H1 (cell line): ENCODE results near the gene ASZ1. TPM values are rescaled to one million over a fixed set of nuclear protein-coding genes. Genes with fewer than 3 reads are reported as not detected.

Source experiments
- CTCF ChIA-PET: fragments of 300-600 bp; sonication (Branson Sonifier 250); formaldehyde crosslinking; loops from one replicate; lab custom pipeline; 2021; ENCODE audit not compliant: partially characterized antibody; lab: Charles Lee
- POLR2A ChIA-PET: fragments of 300-600 bp; sonication (Branson Sonifier 250); formaldehyde crosslinking; loops from one replicate; lab custom pipeline; 2021; ENCODE audit warnings: inconsistent platforms; ENCODE audit not compliant: partially characterized antibody; lab: Charles Lee
- DNase-seq, 2 experiments: peaks; one replicate each; pipeline versions ENCODE4 v3.0.0 to v3.0.0-alpha.2; 2010 to 2022; ENCODE audit warnings: low spot score in 2 of 2, low read depth in 1 of 2, mixed read lengths in 1 of 2
- FAIRE-seq: peaks from 2 replicates; lab custom pipeline; 2011; peaks lifted over from hg19 to GRCh38; lab: Jason Lieb, UNC
- H2AFZ ChIP-seq: 2 replicates; pipeline ENCODE4 v1.8.1; 2012; ENCODE audit warnings: low read length, inconsistent platforms
- H2AK5ac ChIP-seq: 2 replicates; pipeline ENCODE4 v1.6.1; 2013; ENCODE audit warnings: low read depth, low read length
- H2BK120ac ChIP-seq: replicated peaks from 2 replicates; pipeline ENCODE3; 2013; ENCODE audit warnings: low read depth, low read length, inconsistent platforms
- H2BK12ac ChIP-seq: 2 replicates; pipeline ENCODE4 v1.6.1; 2013; ENCODE audit warnings: low read depth, low read length
- H2BK15ac ChIP-seq: 2 replicates; pipeline ENCODE4 v1.6.1; 2013; ENCODE audit warnings: low read length
- H2BK20ac ChIP-seq: 2 replicates; pipeline ENCODE4 v1.6.1; 2013; ENCODE audit warnings: low read length
- H2BK5ac ChIP-seq: 2 replicates; pipeline ENCODE4 v1.6.1; 2013; ENCODE audit warnings: low read depth, low read length
- H3K14ac ChIP-seq: 2 replicates; pipeline ENCODE4 v1.6.1; 2013; ENCODE audit warnings: inconsistent platforms; ENCODE audit not compliant: insufficient read length
- H3K18ac ChIP-seq: 2 replicates; pipeline ENCODE4 v1.6.1; 2013; ENCODE audit warnings: low read length; ENCODE audit errors: extremely low read depth
- H3K23ac ChIP-seq: 2 replicates; pipeline ENCODE4 v1.6.1; 2013; ENCODE audit warnings: inconsistent platforms; ENCODE audit not compliant: insufficient read length
- H3K23me2 ChIP-seq: 2 replicates; pipeline ENCODE4 v1.6.1; 2013; ENCODE audit warnings: low read depth, low read length
- H3K27ac ChIP-seq: 2 replicates; pipeline ENCODE4 v1.6.1; 2011; ENCODE audit warnings: low read depth, low read length, inconsistent platforms
- H3K27me3 ChIP-seq, 4 experiments: replicated peaks in 1 of 4; 1 replicate in 1 of 4; 2 replicates in 3 of 4; pipeline versions ENCODE4 v1.6.1 to v1.8.1; 2011 to 2013; ENCODE audit warnings: low read length in 3 of 4, mild to moderate bottlenecking in 3 of 4, inconsistent platforms in 2 of 4, mixed read lengths in 2 of 4, moderate library complexity in 1 of 4; ENCODE audit not compliant: control insufficient read depth in 3 of 4, insufficient read depth in 3 of 4; ENCODE audit errors: extremely low read depth in 1 of 4
- H3K36me3 ChIP-seq, 4 experiments: 2 replicates each; pipeline versions ENCODE4 v1.6.1 to v1.8.1; 2011 to 2013; ENCODE audit warnings: mild to moderate bottlenecking in 4 of 4, low read length in 3 of 4, moderate library complexity in 2 of 4, control low read depth in 1 of 4, inconsistent platforms in 1 of 4; ENCODE audit not compliant: insufficient read depth in 4 of 4, control insufficient read depth in 2 of 4
- H3K4ac ChIP-seq: replicated peaks from 2 replicates; pipeline ENCODE3; 2013; ENCODE audit warnings: low read length, low read depth, mixed read lengths, inconsistent platforms; ENCODE audit not compliant: insufficient read length
- H3K4me1 ChIP-seq, 4 experiments: replicated peaks in 1 of 4; 1 replicate in 1 of 4; 2 replicates in 3 of 4; pipeline versions ENCODE4 v1.6.1 to v1.8.1; 2011 to 2013; ENCODE audit warnings: low read length in 3 of 4, inconsistent platforms in 2 of 4, mixed read lengths in 1 of 4; ENCODE audit not compliant: insufficient read depth in 4 of 4, control insufficient read depth in 3 of 4
- H3K4me2 ChIP-seq, 2 experiments: 2 replicates each; pipeline versions ENCODE4 v1.6.1 to v1.8.1; 2011 to 2013; ENCODE audit warnings: low read depth in 2 of 2, low read length in 2 of 2, control low read depth in 1 of 2, inconsistent platforms in 1 of 2, mild to moderate bottlenecking in 1 of 2; ENCODE audit not compliant: insufficient read depth in 1 of 2
- H3K4me3 ChIP-seq, 4 experiments: fragments of 200-600, 300-600 bp in 1 of 4; sonication (generic), shearing (Covaris generic), sonication (Bioruptor Twin) in 1 of 4; 2 replicates each; pipeline versions ENCODE4 v1.5.1 to v1.8.1; 2011 to 2016; ENCODE audit warnings: low read length in 4 of 4, low read depth in 3 of 4, control low read depth in 2 of 4, inconsistent platforms in 2 of 4, mild to moderate bottlenecking in 2 of 4, mixed read lengths in 1 of 4, moderate library complexity in 1 of 4; ENCODE audit not compliant: insufficient read depth in 2 of 4; ENCODE audit errors: extremely low read depth in 1 of 4
- H3K56ac ChIP-seq: replicated peaks from 2 replicates; pipeline ENCODE3; 2013; ENCODE audit warnings: low read depth, mild to moderate bottlenecking, mixed read lengths, low read length, inconsistent platforms; ENCODE audit not compliant: insufficient read length
- H3K79me1 ChIP-seq: 2 replicates; pipeline ENCODE4 v1.6.1; 2013; ENCODE audit warnings: low read depth, low read length, control low read depth
- H3K79me2 ChIP-seq, 2 experiments: 2 replicates each; pipeline versions ENCODE4 v1.6.1 to v1.8.1; 2012 to 2013; ENCODE audit warnings: low read length in 2 of 2, mild to moderate bottlenecking in 2 of 2, inconsistent platforms in 1 of 2; ENCODE audit not compliant: insufficient read depth in 2 of 2, control insufficient read depth in 1 of 2
- H3K9ac ChIP-seq, 4 experiments: replicated peaks in 1 of 4; 1 replicate in 1 of 4; 2 replicates in 3 of 4; pipeline versions ENCODE4 v1.6.1 to v1.8.1; 2011 to 2013; ENCODE audit warnings: low read depth in 3 of 4, low read length in 3 of 4, control low read depth in 2 of 4, mild to moderate bottlenecking in 2 of 4, moderate library complexity in 2 of 4, inconsistent platforms in 1 of 4; ENCODE audit errors: extremely low read depth in 1 of 4
- H3K9me3 ChIP-seq, 2 experiments: 2 replicates each; pipeline versions ENCODE4 v1.6.1 to v1.8.1; 2012 to 2013; ENCODE audit warnings: mild to moderate bottlenecking in 2 of 2, moderate library complexity in 2 of 2, control low read depth in 1 of 2, inconsistent platforms in 1 of 2, low read depth in 1 of 2, low read length in 1 of 2, mixed read lengths in 1 of 2; ENCODE audit not compliant: insufficient read depth in 2 of 2
- H4K20me1 ChIP-seq, 2 experiments: replicated peaks in 1 of 2; 2 replicates each; pipeline versions ENCODE3 to v1.8.1; 2011 to 2013; ENCODE audit warnings: inconsistent platforms in 2 of 2, low read length in 2 of 2, mild to moderate bottlenecking in 1 of 2; ENCODE audit not compliant: insufficient read depth in 2 of 2, control insufficient read depth in 1 of 2
- H4K5ac ChIP-seq: 2 replicates; pipeline ENCODE4 v1.6.1; 2013; ENCODE audit warnings: low read length, low read depth, mixed read lengths, inconsistent platforms; ENCODE audit not compliant: insufficient read length
- H4K8ac ChIP-seq: 2 replicates; pipeline ENCODE4 v1.8.0; 2013; ENCODE audit warnings: mild to moderate bottlenecking, moderate library complexity, low read length, inconsistent platforms; ENCODE audit not compliant: insufficient read depth; ENCODE audit errors: extremely low read depth
- H4K91ac ChIP-seq: replicated peaks from 2 replicates; pipeline ENCODE3; 2013; ENCODE audit warnings: low read length, mixed read lengths, inconsistent platforms; ENCODE audit not compliant: insufficient read length
- EZH2 ChIP-seq: fragments of 200-600 bp; sonication (generic); IDR thresholded peaks from 2 replicates; pipeline ENCODE4 v1.7.1; 2012; ENCODE audit warnings: low read depth, mild to moderate bottlenecking, moderate library complexity, low read length, inconsistent platforms; ENCODE audit not compliant: severe bottlenecking
- GABPA ChIP-seq: IDR thresholded peaks from 2 replicates; pipeline ENCODE4 v1.6.1; 2011; ENCODE audit warnings: mild to moderate bottlenecking, low read length, moderate library complexity, borderline replicate concordance; ENCODE audit not compliant: insufficient read depth
- GTF2F1 ChIP-seq: IDR thresholded peaks from 2 replicates; pipeline ENCODE4 v1.6.1; 2012; ENCODE audit warnings: low read depth, low read length, improper control_type of control experiment, borderline replicate concordance
- HDAC2 ChIP-seq, 2 experiments: fragments of 300-600 bp in 1 of 2; sonication (generic) in 1 of 2; IDR thresholded peaks; 2 replicates each; pipeline ENCODE4 v1.6.1; 2011 to 2012; ENCODE audit warnings: low read depth in 2 of 2, low read length in 2 of 2, mild to moderate bottlenecking in 2 of 2, moderate library complexity in 2 of 2, borderline replicate concordance in 1 of 2, inconsistent platforms in 1 of 2
- KDM4A ChIP-seq: IDR thresholded peaks from one replicate; pipeline ENCODE4 v1.7.1; 2012; ENCODE audit warnings: low read depth, mild to moderate bottlenecking, moderate library complexity, low read length, inconsistent platforms; ENCODE audit not compliant: severe bottlenecking
- POLR2A ChIP-seq, 2 experiments: IDR thresholded peaks; 1 replicate in 1 of 2; 2 replicates in 1 of 2; pipeline ENCODE4 v1.6.1; 2011; ENCODE audit warnings: low read depth in 2 of 2, low read length in 2 of 2, mild to moderate bottlenecking in 2 of 2; ENCODE audit errors: control extremely low read depth in 1 of 2
- POLR2AphosphoS5 ChIP-seq: IDR thresholded peaks from 2 replicates; pipeline ENCODE4 v1.6.1; 2011; ENCODE audit warnings: low read depth, low read length
- RFX5 ChIP-seq: IDR thresholded peaks from 2 replicates; pipeline ENCODE4 v1.6.1; 2011; ENCODE audit warnings: low read depth, low read length, improper control_type of control experiment, borderline replicate concordance
- SP1 ChIP-seq: IDR thresholded peaks from 2 replicates; pipeline ENCODE4 v1.6.1; 2011; ENCODE audit warnings: low read depth, low read length
- WGBS, 2 experiments: shearing (Covaris generic) in 1 of 2; methylation state at CpG; one replicate each; pipeline versions ENCODE4 v1.1.6 to v1.1.7; 2013 to 2015; ENCODE audit warnings: low lambda C conversion rate in 2 of 2, mixed read lengths in 2 of 2, inconsistent platforms in 1 of 2, low coverage in 1 of 2, missing lambda C conversion rate in 1 of 2; ENCODE audit not compliant: insufficient replicate concordance in 2 of 2, insufficient coverage in 1 of 2, insufficient read length in 1 of 2; ENCODE audit errors: extremely low coverage in 1 of 2, missing lambda C conversion rate in 1 of 2; 5-methylcytosine and 5-hydroxymethylcytosine counted together
- polyA plus RNA-seq, 7 experiments: library from polyadenylated mRNA; depleted of rRNA in 3 of 7; stranded (reverse) in 5 of 7; unstranded in 2 of 7; fragments of >200 nt in 5 of 7; fragments of 200-250 nt in 2 of 7; gene quantifications; 1 replicate in 5 of 7; 2 replicates in 1 of 7; 4 replicates in 1 of 7; pipeline versions ENCODE4 v1.2.1 to v1.2.3, GENCODE V29; 2011 to 2013; ENCODE audit warnings: missing spikeins in 2 of 7, mixed read lengths in 2 of 7
- total RNA-seq: library from RNA; stranded (reverse); fragmentation: NEBNext Ultra II Directional; extraction: Animal tissue kit (Norgen Biotek cat#: 25700); gene quantifications from 2 replicates; pipeline ENCODE4 v1.2.1, GENCODE V29; 2021

ASZ1 gene
- total and polyA plus RNA-seq, 2 of the 8 experiments (the other 6 are each of a cell fraction or from before 2014, with no cell fraction given) = not detected

GRCh38 chr7:117412390-117412789, 14.9 kb downstream of the ASZ1 start:
- no peaks in the 10 kb centered on the region for H4K20me1 ChIP-seq
- TF ChIP-seq KDM4A (no peak), GABPA (no peak), GTF2F1 (no peak), EZH2 (no peak), SP1 (no peak), HDAC2 (IDR thresholded peaks at IDR 0.05; ENCODE audit: borderline replicate concordance in 1 of 2, low read depth in 2 of 2, low read length in 2 of 2) (no peak), POLR2A (IDR thresholded peaks at IDR 0.05; ENCODE audit: control extremely low read depth in 1 of 2, low read depth in 2 of 2, low read length in 2 of 2) (no peak), RFX5 (no peak), POLR2AphosphoS5 (no peak)

More at GRCh38 chr7:117412390-117412789, 14.9 kb downstream of the ASZ1 start:
- ChIA-PET POLR2A (no interaction called here), CTCF (interaction anchor here (0.5 to 3.7 kb wide), 3 partner anchors 12 to 74 kb away, joined by 3 to 20 read pairs (median 3); no protein-coding TSS in a partner anchor)
- Histone ChIP-seq H3K27me3 (no peaks in the 10 kb centered on the region), H3K4ac (no peak overlapping the region), H3K36me3 (no peaks in the 10 kb centered on the region), H3K18ac (no peak overlapping the region), H3K27ac (no peak overlapping the region), H4K8ac (no peak overlapping the region), H3K79me1 (no peaks in the 10 kb centered on the region), H2BK5ac (no peak overlapping the region), H2AK5ac (no peak overlapping the region), H3K23me2 (no peaks in the 10 kb centered on the region), H2BK12ac (no peak overlapping the region), H4K91ac (no peak overlapping the region), H3K23ac (no peak overlapping the region), H3K79me2 (no peaks in the 10 kb centered on the region), H4K5ac (no peak overlapping the region), H2BK15ac (no peak overlapping the region), H3K4me2 (no peak overlapping the region), H3K56ac (no peak overlapping the region), H2AFZ (no peak overlapping the region), H3K4me3 (no peak overlapping the region), H3K14ac (no peak overlapping the region), H3K9ac (no peak overlapping the region), H2BK20ac (no peak overlapping the region), H2BK120ac (no peak overlapping the region), H3K9me3 (no peaks in the 10 kb centered on the region), H3K4me1 (no peaks in the 10 kb centered on the region)
- no peak for FAIRE-seq
- WGBS, 2 experiments = 78% methylated on average over 1 of the region's 1 CpG; no CpG with 5 or more reads in 1 of the 2 experiments
- no peak for DNase-seq
